Right lung (tissue), 10 donors: Measurements from ENCODE around the gene SCG2. TPM values are rescaled to one million over a fixed set of nuclear protein-coding genes. Genes with fewer than 3 reads are reported as not detected.

ENCODE experiments used
- DNase-seq, 2 donors: peaks; one replicate each; pipeline ENCODE4 v3.0.0-alpha.2; 2013
- long read RNA-seq, 8 donors: transcript quantifications; one replicate each; lab custom pipeline, GENCODE V29; 2026
- polyA plus RNA-seq, 5 donors: library from polyadenylated mRNA; unstranded; fragments of 120-200 nt; gene quantifications; one replicate each; pipeline versions ENCODE4 v1.2.1 to v1.2.3, GENCODE V29; 2013; ENCODE audit warnings: inconsistent platforms in 1 of 5, low replicate concordance in 1 of 5; ENCODE audit not compliant: insufficient read length in 5 of 5, insufficient read depth in 1 of 5

Gene SCG2
- 1 to 10 TPM; 1.1 to 2.3 (median 1.5) TPM for polyA plus RNA-seq
- long read RNA-seq, donor 1 = 0 reads
- long read RNA-seq, donor 2 = 0 reads
- long read RNA-seq, donor 3 = 0 reads
- long read RNA-seq, donor 4 = 0 reads
- long read RNA-seq, donor 5 = 0 reads
- long read RNA-seq, donor 6 = 0 reads
- long read RNA-seq, donor 7, partial matches to known transcripts = 0 of 1 reads
- long read RNA-seq, donor 7, other reads (novel, unspliced or antisense) = 0 of 1 reads
- long read RNA-seq, donor 8, partial matches to known transcripts = 0 of 2 reads
- long read RNA-seq, donor 8, other reads (novel, unspliced or antisense) = 0 of 2 reads

DNA sequence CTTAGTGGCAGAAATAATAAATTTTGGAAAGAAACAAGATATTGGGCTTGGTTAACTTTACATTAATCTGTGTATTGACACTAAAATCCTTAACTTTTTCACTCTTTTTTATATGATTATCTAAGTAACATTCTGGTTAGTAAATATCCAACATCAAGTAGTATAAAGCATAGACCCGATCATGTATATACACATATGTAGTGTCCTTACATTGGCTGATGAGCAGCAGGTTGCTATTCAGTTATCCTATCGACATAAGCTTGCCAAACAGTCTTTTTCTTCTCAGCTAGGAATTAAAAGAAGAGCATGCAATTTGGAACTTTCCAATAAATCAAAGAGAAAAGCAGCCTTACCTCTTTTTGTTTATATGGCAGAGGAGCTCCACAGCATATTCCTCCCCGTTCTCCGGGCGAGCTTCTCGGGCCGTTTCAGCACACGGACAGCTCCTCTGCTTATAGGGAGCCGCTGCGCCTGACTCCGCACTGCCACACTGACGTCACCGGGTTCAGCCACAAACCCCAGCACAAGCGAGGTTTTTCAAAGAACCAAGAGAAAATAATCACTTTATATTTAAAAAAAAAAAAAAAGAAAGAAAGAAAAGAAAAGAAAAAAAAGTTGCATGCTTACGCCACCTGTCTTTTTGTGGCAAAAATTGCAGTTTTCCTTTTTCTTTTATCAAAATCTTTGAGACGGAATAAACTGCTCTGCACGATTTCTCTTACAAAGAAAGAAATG lies at the start of gene SCG2:
Gene SCG2, minus strand, starts transcription at position 430 of the 735 bp plus-strand sequence. CDS start 3,079 bp downstream, outside the sequence.
- DNase-seq = peak; percentile 63

DNA sequence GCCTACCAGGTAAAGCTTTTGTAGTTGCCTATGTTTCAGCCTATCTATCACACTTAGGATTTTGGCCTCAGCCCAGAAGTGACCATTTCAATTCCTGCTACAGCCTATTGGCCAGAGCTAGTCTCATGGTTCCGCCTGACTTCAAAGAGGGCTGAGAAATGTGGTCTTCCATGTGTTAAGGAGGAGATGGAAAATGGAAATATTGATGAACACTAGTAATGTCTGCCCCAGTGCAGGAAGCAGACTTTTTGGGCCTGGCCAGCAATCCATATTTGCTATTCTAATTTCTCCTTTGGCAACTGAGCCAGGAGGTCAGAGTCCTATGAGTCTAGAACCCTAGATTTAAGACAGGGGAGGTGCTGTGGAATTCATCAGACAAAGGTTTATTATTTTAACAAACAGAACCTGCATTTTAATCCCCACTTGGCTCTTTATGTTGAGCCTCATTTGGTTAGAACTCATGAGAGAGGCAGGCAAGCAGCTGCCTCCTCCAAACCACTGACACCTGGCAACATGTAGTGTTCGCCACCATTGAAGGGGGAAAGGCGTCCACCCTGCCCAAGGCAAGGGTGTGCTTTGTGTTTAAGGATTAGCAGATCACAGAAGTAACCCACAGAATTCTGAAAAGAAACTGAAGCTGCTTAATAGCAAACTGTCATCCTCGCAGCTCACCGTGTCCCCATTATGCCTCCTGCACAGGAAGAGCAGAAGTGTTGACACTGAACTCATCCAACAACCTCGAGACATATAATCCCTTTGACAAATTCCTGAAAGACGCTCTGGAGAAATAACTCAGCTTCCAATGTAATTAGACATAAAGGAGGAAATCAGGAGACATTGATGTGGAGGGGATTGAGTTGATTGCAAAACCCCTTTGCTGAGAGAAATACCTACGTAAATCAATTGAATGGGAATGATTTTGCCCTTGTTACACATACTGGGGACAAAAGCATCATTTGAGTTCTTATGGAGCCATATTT lies 47.7 kb upstream of the SCG2 start:
- DNase-seq = no peak

DNA sequence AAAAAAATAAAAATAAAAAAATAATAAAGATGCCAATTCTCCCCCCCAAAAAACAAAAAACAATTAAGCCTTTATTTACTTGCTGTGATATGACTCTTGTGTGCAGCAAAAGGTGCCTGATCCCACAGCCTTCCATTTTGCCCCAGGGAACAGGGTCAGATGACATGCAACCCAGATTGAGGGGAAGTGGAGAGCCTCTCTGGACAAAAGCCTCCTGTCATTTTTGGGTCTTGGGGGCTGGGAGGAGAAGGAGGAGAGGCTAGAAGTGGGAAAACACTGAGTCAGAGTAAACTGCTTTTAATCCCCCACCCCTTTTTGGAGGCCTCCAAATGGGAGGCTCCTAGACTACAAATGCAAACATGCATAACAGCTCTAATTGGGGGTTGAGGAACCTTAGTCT lies 46.6 kb upstream of the SCG2 start:
- no peak for DNase-seq

DNA sequence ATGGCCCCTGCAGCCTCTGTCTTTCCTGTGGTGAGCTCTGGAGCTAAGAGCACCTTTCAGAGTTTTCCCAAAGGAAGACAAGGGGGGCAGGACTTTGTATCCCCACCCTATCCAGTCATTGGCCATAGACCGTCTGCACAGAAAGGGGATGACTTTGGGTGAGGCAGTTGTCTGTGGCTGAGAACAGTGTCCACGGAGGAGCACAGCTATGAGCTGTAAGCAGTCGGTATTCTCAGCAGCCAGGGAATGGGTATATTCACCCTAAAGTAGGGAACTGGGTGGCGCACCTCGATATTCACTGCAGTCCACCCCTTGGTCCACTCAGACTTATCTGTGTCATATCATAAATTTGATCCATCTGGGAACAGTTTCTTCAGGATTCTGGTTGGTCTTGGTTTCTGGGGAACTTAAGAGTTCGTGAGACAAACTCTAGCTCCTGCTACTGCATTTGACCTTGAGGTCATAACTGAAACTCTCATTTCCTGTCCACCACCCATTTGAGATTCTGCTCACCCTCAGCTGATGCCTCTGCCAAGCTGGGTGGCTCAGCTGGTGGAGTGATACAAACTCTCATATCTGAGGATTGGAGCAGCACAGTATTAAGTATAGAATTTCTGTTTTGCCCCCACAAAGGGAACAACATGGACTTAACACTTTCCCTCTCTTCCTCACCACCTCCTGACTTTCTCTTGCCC lies 45.2 kb upstream of the SCG2 start:
- no peak for DNase-seq

DNA sequence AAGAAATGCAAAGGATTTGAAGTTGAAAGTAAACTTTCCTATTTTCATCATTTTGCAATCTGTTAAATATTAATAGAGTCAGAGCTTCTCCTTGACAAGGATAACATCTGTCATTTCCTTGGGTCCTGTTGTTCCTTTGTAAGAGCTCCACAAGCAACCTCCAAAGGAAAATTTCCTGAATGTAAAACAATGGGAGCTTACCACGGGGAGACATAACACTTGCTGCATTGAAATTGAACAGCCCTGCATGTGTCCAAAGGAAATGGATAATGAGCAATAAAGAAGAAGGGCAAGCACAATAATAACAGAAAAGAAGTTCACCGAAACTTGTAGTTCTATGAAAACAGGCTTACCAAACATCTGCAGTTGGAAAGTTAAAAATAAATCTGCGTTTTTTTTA lies 42.0 kb upstream of the SCG2 start:
- DNase-seq = no peak

DNA sequence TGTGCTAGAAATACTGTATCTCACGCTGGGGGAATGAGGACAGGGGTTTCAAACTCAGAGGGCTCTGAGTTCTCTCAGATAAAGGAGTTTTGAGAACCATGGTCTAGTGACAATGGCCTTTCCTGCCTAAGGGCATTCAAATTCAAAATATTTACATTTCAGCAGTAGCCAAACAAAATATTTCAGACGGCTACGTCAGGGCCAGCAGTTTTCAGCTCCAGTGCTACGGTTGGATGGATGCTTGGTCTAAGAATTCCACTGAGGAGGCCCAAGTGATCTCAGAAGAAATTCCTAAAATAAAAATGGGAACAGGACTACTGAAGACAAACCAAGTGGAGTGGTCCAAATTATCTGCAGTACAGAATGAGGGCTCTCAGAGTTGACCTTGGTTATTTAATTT lies 41.1 kb upstream of the SCG2 start:
- DNase-seq = no peak

GRCh38 chr2:223642506-223642905 lies 40.3 kb upstream of the SCG2 start:
- no peak for DNase-seq

GRCh38 chr2:223641082-223641481 lies 38.9 kb upstream of the SCG2 start:
- no peak for DNase-seq

GRCh38 chr2:223635080-223635479 lies 32.9 kb upstream of the SCG2 start:
- no peak for DNase-seq

GRCh38 chr2:223634238-223634637 lies 32.1 kb upstream of the SCG2 start:
- DNase-seq = no peak

GRCh38 chr2:223633656-223634055 lies 31.5 kb upstream of the SCG2 start:
- no peak for DNase-seq

- DNase-seq = no peak
These were observed 30.7 kb upstream of the SCG2 start for GRCh38 chr2:223632826-223633225.

DNA sequence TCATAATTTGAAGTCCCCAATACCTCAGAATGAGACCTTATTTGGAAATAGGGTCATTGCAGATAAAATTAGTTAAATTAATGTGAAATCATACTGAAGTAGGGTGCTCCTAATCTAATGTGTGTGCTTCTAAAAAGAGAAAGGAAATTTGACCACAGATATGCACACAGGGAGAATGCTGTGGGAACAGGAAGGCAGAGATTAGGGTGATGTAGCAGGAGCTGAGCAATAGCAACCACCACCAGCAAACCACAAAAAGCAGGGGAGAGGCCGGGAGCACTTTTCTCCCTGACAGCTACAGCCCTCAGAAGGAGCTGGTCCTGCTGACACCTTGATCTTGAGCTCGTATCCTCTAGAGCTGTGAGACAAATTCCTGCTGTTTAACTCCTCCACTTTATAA lies 24.6 kb upstream of the SCG2 start:
- no peak for DNase-seq

GRCh38 chr2:223625652-223626051 lies 23.5 kb upstream of the SCG2 start:
- no peak for DNase-seq

DNA sequence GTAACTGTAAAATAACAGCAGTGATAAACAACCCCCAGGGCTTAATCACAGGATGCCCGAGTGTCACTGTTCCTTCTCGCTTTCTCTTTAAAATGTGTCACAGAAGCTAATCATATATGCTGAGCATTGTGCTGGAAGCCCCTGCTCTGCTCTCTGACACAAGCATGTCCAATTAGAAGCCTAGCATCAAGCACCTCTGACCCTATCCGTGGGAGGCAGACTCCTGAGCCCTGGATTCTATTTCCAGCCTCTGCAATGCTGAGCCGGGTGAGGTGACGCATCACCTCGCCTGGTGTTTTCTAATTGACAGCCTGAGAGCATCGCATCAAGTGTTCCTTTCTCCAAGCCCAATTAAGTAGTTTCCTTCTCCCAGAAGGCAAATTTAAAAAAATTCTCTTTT lies 19.7 kb upstream of the SCG2 start:
- no peak for DNase-seq

DNA sequence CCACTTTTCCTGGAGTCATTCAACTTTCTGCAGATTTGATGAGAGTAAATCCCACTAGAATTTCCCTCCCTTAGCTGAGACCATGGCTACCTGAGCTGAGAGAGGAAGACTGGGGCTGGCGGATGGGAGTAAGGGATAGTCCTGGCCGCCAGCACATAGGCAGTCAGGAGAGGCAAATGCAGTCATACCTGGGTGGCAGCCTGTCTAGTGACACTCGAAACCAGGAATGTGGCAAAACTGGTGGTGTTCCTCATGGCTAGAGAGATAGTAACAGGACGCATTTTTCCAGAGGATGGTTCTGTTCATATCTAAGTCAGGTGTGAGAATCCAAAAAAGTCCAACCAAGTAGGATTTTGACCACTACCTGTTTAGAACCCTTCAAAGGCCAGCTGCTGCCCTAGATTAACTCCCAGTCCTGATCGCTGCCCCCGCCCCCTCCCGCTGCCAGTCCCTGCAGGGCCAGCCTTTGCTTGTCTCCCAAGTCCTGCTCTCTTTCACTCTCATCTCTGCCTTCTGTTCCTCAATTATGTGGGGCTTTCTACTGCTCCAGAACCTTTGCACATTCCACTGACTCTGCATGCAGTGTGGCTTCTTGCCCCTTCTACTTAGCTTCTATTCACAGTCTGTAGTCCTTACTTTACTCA lies 17.4 kb upstream of the SCG2 start:
- no peak for DNase-seq

GRCh38 chr2:223618172-223619035 lies 16.2 kb upstream of the SCG2 start:
- no peak for DNase-seq

GRCh38 chr2:223614534-223614933 lies 12.4 kb upstream of the SCG2 start:
- DNase-seq = no peak

- DNase-seq = peak; percentile 54 to 56
These were observed 11.1 kb upstream of the SCG2 start for GRCh38 chr2:223613017-223613950.
